RWPE2 (cell line): ENCODE data around the gene TMEM208.

Source experiments
- ATAC-seq: fragments of 200-7000 bp; cut with Tn5 transposase; 3 replicates; pipeline ENCODE4 v1.9.1; 2021; ENCODE audit warnings: low read depth
- DNase-seq: peaks from one replicate; pipeline ENCODE4 v3.0.0-alpha.2; 2020; ENCODE audit warnings: low spot score
- H3K27ac ChIP-seq: fragments of 450-650 bp; 2 replicates; pipeline ENCODE4 v1.5.1; 2017; ENCODE audit warnings: mild to moderate bottlenecking; ENCODE audit not compliant: poor library complexity, severe bottlenecking
- H3K27me3 ChIP-seq: fragments of 250-450 bp; sonication (Bioruptor Pico); 2 replicates; pipeline ENCODE4 v1.5.1; 2021; ENCODE audit warnings: mild to moderate bottlenecking, moderate library complexity; ENCODE audit not compliant: insufficient read depth, poor library complexity, severe bottlenecking
- H3K36me3 ChIP-seq: fragments of 250-450 bp; sonication (Bioruptor Pico); 2 replicates; pipeline ENCODE4 v1.5.1; 2020; ENCODE audit warnings: low read depth, mild to moderate bottlenecking, moderate library complexity
- H3K4me1 ChIP-seq: fragments of 250-450 bp; sonication (Bioruptor Pico); 2 replicates; pipeline ENCODE4 v1.5.1; 2021; ENCODE audit warnings: mild to moderate bottlenecking, moderate library complexity; ENCODE audit not compliant: insufficient read depth, poor library complexity, severe bottlenecking
- H3K4me3 ChIP-seq: fragments of 250-450 bp; sonication (Bioruptor Pico); 2 replicates; pipeline ENCODE4 v1.5.1; 2021; ENCODE audit warnings: mild to moderate bottlenecking, moderate library complexity; ENCODE audit not compliant: severe bottlenecking
- H3K9me3 ChIP-seq: fragments of 250-450 bp; sonication (Bioruptor Pico); 2 replicates; pipeline ENCODE4 v1.5.1; 2021; ENCODE audit warnings: mild to moderate bottlenecking, moderate library complexity; ENCODE audit not compliant: severe bottlenecking
- TF ChIP-seq, protein P1 (sequence below): fragments of 450-650 bp; IDR thresholded peaks from one replicate; pipeline ENCODE4 v1.5.1; 2017; ENCODE audit warnings: mild to moderate bottlenecking, moderate library complexity; ENCODE audit not compliant: poor library complexity, severe bottlenecking

The TMEM208 gene

DNA sequence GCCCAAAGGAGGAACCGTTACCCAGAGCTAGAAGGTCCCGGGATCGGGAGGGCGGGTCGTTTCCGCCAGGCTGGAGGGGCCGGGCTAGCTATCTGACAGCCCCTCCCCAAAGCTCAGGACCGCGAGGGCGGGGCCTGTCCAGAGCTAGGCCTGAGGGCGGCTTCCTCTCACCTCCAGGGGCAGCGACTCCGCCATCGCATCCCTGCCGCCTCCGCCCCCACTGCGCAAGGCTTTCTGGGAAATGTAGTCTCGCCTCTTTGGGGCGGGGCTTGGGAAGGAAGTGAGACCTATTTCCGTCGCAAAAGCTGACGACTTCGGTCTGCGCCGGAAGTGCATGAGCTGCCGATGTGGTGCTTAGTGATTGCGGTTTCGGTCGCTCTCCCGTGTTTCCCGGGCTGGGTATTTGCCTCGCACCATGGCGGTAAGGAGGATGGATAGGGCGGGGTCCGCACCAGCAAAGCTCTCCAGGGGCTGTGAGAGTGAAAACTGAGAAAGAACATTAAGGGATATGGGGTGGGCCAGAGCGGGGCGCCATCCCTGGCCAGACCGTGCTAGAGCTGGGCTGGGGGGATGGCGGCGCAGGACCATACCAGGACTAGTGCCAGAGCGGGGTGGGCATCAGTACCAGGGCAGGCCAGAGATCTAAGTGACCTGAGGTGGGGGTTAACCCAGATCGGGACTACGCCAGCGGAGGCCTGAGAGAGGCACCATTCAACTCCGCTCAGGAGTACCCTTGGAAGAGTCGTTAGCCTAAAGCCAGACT lies at the start of gene TMEM208:
Gene TMEM208, plus strand, starts transcription at position 327 of the 763 bp plus-strand sequence. Its CDS starts 89 bp downstream, at position 416.
- peak within 1 kb of the TSS; percentile 35 for H3K27ac ChIP-seq
- TF ChIP-seq, protein P1, sequence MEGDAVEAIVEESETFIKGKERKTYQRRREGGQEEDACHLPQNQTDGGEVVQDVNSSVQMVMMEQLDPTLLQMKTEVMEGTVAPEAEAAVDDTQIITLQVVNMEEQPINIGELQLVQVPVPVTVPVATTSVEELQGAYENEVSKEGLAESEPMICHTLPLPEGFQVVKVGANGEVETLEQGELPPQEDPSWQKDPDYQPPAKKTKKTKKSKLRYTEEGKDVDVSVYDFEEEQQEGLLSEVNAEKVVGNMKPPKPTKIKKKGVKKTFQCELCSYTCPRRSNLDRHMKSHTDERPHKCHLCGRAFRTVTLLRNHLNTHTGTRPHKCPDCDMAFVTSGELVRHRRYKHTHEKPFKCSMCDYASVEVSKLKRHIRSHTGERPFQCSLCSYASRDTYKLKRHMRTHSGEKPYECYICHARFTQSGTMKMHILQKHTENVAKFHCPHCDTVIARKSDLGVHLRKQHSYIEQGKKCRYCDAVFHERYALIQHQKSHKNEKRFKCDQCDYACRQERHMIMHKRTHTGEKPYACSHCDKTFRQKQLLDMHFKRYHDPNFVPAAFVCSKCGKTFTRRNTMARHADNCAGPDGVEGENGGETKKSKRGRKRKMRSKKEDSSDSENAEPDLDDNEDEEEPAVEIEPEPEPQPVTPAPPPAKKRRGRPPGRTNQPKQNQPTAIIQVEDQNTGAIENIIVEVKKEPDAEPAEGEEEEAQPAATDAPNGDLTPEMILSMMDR = peak; percentile 24
- H3K4me3 ChIP-seq = peak within 1 kb of the TSS; percentile 86

DNA sequence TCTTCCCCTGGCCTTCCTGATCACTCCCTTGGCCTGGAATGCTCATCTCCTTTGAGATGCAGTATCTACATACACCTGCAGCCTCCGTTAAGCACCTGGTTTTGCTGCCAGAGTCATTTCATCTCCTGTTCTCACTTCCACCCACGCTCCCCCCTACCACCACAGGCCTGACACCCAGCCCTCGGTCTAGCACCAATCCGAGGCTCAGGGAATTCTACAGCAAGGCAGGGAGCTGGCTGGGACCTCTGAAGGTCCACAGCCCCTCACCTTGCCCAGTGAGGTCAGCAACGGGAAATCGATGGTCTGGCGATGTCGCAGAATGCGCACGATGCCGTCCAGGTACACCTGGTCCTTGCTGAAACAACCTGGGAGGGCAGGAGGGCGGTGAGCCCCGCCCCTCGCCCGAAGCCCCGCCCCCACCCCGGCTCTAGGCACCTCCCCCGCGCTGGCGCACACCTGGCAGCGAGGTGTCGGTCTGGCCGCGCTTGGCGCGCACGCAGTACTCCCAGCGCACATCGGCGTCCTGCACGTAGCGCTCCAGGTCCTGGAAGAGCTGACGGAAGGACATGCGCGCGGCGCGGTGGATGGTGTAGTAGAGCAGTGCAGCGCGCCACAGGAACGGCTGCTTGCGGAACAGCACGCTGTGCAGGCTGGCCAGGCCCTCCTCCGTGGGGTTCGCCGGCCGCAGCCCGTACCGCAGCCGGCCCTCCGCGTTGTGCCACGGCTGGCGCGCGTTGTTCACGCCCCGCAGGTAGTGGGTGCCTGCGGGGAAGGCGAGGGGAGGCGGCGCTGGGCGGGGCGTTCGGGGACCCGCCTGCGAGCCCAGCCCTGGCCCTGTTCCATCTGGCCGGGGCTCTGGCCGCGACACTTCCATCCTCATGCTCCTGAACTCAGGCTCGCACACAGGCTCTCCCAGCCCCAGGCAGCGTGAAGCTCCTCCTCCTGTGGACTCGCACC lies 48.9 kb upstream of the TMEM208 start:
- Histone ChIP-seq H3K9me3 (no peaks in the 10 kb centered on the region), H3K4me3 (peak overlapping the region; percentile 36), H3K36me3 (peaks cover 9% of the 10 kb centered on the region), H3K27me3 (no peaks in the 10 kb centered on the region), H3K4me1 (peaks cover 14% of the 10 kb centered on the region), H3K27ac (peak overlapping the region; percentile 65)
- ATAC-seq = peak; percentile 76
- DNase-seq = peak; percentile 99
- TF ChIP-seq, protein P1 = no peak

More for the DNA sequence above, at the start of gene TMEM208:
- Histone ChIP-seq H3K36me3 (peaks cover 43% of the 10 kb centered on the region), H3K27me3 (no peaks in the 10 kb centered on the region), H3K9me3 (no peaks in the 10 kb centered on the region), H3K4me1 (peaks cover 6% of the 10 kb centered on the region)
- DNase-seq (peak; percentile 98), ATAC-seq (peak; percentile 89)

DNA sequence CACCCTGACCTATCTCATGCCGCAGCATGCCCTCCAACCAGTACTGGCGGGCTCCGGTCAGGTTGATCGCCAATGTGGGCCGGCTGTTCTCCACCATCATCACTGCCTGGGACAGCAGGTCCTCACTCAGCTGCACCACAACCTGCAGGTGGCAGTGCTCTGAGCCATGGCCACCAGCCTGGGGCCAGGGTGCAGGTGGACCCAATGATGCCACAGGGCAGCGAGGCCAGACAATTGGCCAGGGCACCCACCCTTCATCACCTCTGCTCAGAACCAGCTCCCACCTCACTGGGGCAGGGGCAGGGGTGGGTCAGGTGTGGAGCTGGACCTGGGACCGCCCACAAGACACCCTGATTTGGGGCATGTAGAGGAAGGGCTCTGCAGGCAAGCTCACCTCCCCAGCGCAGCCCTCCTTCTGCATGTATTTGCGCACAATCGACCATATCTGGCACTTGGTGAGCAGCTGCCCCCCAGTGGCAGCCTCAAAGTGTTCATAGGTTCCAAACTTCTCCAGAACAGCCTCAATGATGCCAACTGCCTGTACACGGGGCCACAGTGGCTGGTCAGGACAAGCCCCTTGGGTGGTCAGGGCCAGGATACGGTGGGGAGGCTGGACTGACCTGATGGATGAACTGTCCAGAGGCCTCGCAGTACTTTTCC lies 47.4 kb upstream of the TMEM208 start:
- Histone ChIP-seq H3K27me3 (no peaks in the 10 kb centered on the region), H3K4me3 (no peak overlapping the region), H3K9me3 (no peaks in the 10 kb centered on the region), H3K4me1 (peaks cover 8% of the 10 kb centered on the region), H3K27ac (peak overlapping the region; percentile 65), H3K36me3 (peaks cover 9% of the 10 kb centered on the region)
- DNase-seq (no peak), ATAC-seq (no peak)
- TF ChIP-seq, protein P1 = peak; percentile 26

DNA sequence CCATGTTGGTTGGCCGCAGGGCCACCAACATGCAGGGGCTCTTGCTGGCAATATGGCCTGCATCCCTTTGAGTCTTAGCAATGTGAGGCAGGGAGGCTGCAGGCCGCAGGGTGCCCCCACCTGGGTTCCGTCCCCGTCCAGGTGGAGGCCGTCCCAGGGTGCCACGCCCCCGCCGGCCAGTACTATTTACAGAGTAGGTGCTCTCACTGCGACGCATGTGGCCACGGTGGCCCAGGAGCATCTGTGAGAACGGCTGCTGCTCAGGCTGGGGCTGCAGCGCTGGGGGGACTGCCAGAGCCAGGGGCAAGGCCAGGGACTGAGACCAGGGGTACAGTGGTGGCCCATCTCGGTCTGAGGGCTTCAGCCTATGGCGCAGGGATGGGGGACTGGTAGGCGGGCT lies 46.8 kb upstream of the TMEM208 start:
- no peak overlapping the region for H3K27ac ChIP-seq
- no peak overlapping the region for H3K4me3 ChIP-seq
- no peaks in the 10 kb centered on the region for H3K27me3 ChIP-seq
- DNase-seq (no peak), ATAC-seq (no peak)
- TF ChIP-seq, protein P1 = no peak
- peaks cover 5% of the 10 kb centered on the region for H3K4me1 ChIP-seq
- no peaks in the 10 kb centered on the region for H3K9me3 ChIP-seq
- peaks cover 6% of the 10 kb centered on the region for H3K36me3 ChIP-seq
